Mononuclear cell (primary cell): ENCODE data around the gene ARHGEF11. TPM values are rescaled to one million over a fixed set of nuclear protein-coding genes. Genes with fewer than 3 reads are reported as not detected.

Experiments used
- H3K27me3 ChIP-seq: 2 replicates; pipeline ENCODE4 v1.6.0; 2011; ENCODE audit warnings: low read length, control low read depth; ENCODE audit not compliant: insufficient read depth
- H3K4me1 ChIP-seq: 2 replicates; pipeline ENCODE4 v1.5.1; 2011; ENCODE audit warnings: mild to moderate bottlenecking, low read length, control low read depth; ENCODE audit not compliant: insufficient read depth
- H3K4me3 ChIP-seq: 2 replicates; pipeline ENCODE4 v1.5.1; 2011; ENCODE audit warnings: mild to moderate bottlenecking, low read length, moderate library complexity
- H3K9me3 ChIP-seq: 2 replicates; pipeline ENCODE4 v1.5.1; 2011; ENCODE audit warnings: low read depth, mild to moderate bottlenecking, control low read depth, low read length
- total RNA-seq: library from RNA; depleted of rRNA; stranded (reverse); fragments of >200 nt; gene quantifications from one replicate; pipeline ENCODE4 v1.2.3, GENCODE V29; 2012

Gene ARHGEF11
- total RNA-seq, 1 donor: 18.3 TPM

- H3K27me3 ChIP-seq: no peaks in the 10 kb centered on the region
Observed at GRCh38 chr1:157032303-157032702, 13.2 kb downstream of the ARHGEF11 start.

GRCh38 chr1:157030728-157031127 lies 14.8 kb downstream of the ARHGEF11 start:
- Histone ChIP-seq H3K4me3 (no peak overlapping the region), H3K9me3 (no peaks in the 10 kb centered on the region), H3K27me3 (no peaks in the 10 kb centered on the region), H3K4me1 (no peaks in the 10 kb centered on the region)

More at GRCh38 chr1:157032303-157032702, 13.2 kb downstream of the ARHGEF11 start:
- no peaks in the 10 kb centered on the region for H3K4me1 ChIP-seq
- no peak overlapping the region for H3K4me3 ChIP-seq
- no peaks in the 10 kb centered on the region for H3K9me3 ChIP-seq

- H3K4me1 ChIP-seq: no peaks in the 10 kb centered on the region
- no peaks in the 10 kb centered on the region for H3K9me3 ChIP-seq
- no peak overlapping the region for H3K4me3 ChIP-seq
- H3K27me3 ChIP-seq: no peaks in the 10 kb centered on the region
Observed at GRCh38 chr1:157028674-157029073, 16.9 kb downstream of the ARHGEF11 start.

- Histone ChIP-seq H3K9me3 (peaks cover 19% of the 10 kb centered on the region), H3K4me1 (no peaks in the 10 kb centered on the region), H3K4me3 (no peak overlapping the region), H3K27me3 (peaks cover 5% of the 10 kb centered on the region)
Observed at GRCh38 chr1:157025856-157026255, 19.7 kb downstream of the ARHGEF11 start.

- Histone ChIP-seq H3K9me3 (peaks cover 19% of the 10 kb centered on the region), H3K27me3 (peaks cover 5% of the 10 kb centered on the region), H3K4me3 (no peak overlapping the region), H3K4me1 (no peaks in the 10 kb centered on the region)
Observed at GRCh38 chr1:157025385-157025784, 20.2 kb downstream of the ARHGEF11 start.

GRCh38 chr1:157021688-157022087 lies 23.9 kb downstream of the ARHGEF11 start:
- peaks cover 14% of the 10 kb centered on the region for H3K27me3 ChIP-seq
- H3K4me3 ChIP-seq: no peak overlapping the region
- no peaks in the 10 kb centered on the region for H3K4me1 ChIP-seq
- peaks cover 19% of the 10 kb centered on the region for H3K9me3 ChIP-seq

- Histone ChIP-seq H3K4me1 (no peaks in the 10 kb centered on the region), H3K4me3 (no peak overlapping the region), H3K27me3 (peaks cover 15% of the 10 kb centered on the region), H3K9me3 (peaks cover 19% of the 10 kb centered on the region)
Observed at GRCh38 chr1:157019457-157019856, 26.1 kb downstream of the ARHGEF11 start.

- no peaks in the 10 kb centered on the region for H3K9me3 ChIP-seq
- H3K4me1 ChIP-seq: no peaks in the 10 kb centered on the region
- peaks cover 6% of the 10 kb centered on the region for H3K27me3 ChIP-seq
- H3K4me3 ChIP-seq: no peak overlapping the region
Observed at GRCh38 chr1:157011845-157012244, 33.7 kb downstream of the ARHGEF11 start.

GRCh38 chr1:157008502-157008901 lies 37.0 kb downstream of the ARHGEF11 start:
- Histone ChIP-seq H3K4me1 (no peaks in the 10 kb centered on the region), H3K9me3 (no peaks in the 10 kb centered on the region), H3K27me3 (peaks cover 3% of the 10 kb centered on the region), H3K4me3 (no peak overlapping the region)

GRCh38 chr1:157007306-157007705 lies 38.2 kb downstream of the ARHGEF11 start:
- H3K27me3 ChIP-seq: peaks cover 3% of the 10 kb centered on the region
- H3K9me3 ChIP-seq: no peaks in the 10 kb centered on the region
- no peak overlapping the region for H3K4me3 ChIP-seq
- no peaks in the 10 kb centered on the region for H3K4me1 ChIP-seq

- Histone ChIP-seq H3K4me3 (no peak overlapping the region), H3K4me1 (no peaks in the 10 kb centered on the region), H3K9me3 (no peaks in the 10 kb centered on the region), H3K27me3 (peaks cover 3% of the 10 kb centered on the region)
Observed at GRCh38 chr1:157006676-157007075, 38.9 kb downstream of the ARHGEF11 start.

- peaks cover under 1% of the 10 kb centered on the region for H3K27me3 ChIP-seq
- H3K4me1 ChIP-seq: no peaks in the 10 kb centered on the region
- no peak overlapping the region for H3K4me3 ChIP-seq
- no peaks in the 10 kb centered on the region for H3K9me3 ChIP-seq
Observed at GRCh38 chr1:157005965-157006364, 39.6 kb downstream of the ARHGEF11 start.

- no peaks in the 10 kb centered on the region for H3K4me1 ChIP-seq
- H3K9me3 ChIP-seq: no peaks in the 10 kb centered on the region
- no peaks in the 10 kb centered on the region for H3K27me3 ChIP-seq
- H3K4me3 ChIP-seq: no peak overlapping the region
Observed at GRCh38 chr1:157004806-157005205, 40.7 kb downstream of the ARHGEF11 start.

- H3K4me3 ChIP-seq: no peak overlapping the region
- H3K4me1 ChIP-seq: no peaks in the 10 kb centered on the region
- H3K27me3 ChIP-seq: no peaks in the 10 kb centered on the region
- no peaks in the 10 kb centered on the region for H3K9me3 ChIP-seq
Observed at GRCh38 chr1:157004327-157004726, 41.2 kb downstream of the ARHGEF11 start.

GRCh38 chr1:157001304-157001703 lies 44.2 kb downstream of the ARHGEF11 start:
- no peaks in the 10 kb centered on the region for H3K9me3 ChIP-seq
- no peak overlapping the region for H3K4me3 ChIP-seq
- H3K4me1 ChIP-seq: no peaks in the 10 kb centered on the region
- H3K27me3 ChIP-seq: no peaks in the 10 kb centered on the region

GRCh38 chr1:157000686-157001085 lies 44.9 kb downstream of the ARHGEF11 start:
- Histone ChIP-seq H3K9me3 (no peaks in the 10 kb centered on the region), H3K27me3 (no peaks in the 10 kb centered on the region), H3K4me3 (no peak overlapping the region), H3K4me1 (no peaks in the 10 kb centered on the region)
